GM21737 (cell line): ENCODE measurements around the gene DBN1.
"Not testable (repeated sequence)": the region's sequence is repeated elsewhere in the genome, so short reads cannot be mapped to it uniquely, and the experiment has no call there.

ENCODE experiments used
- ATAC-seq: cut with Tn5 transposase; IDR thresholded peaks from one replicate; pipeline ENCODE4 v1.9.1; 2021; ENCODE audit warnings: mild to moderate bottlenecking, moderate library complexity; ENCODE audit not compliant: unreplicated experiment

DBN1 gene

GRCh38 chr5:177491983-177492746, 18.7 kb upstream of the DBN1 start:
- no peak for ATAC-seq

DNA sequence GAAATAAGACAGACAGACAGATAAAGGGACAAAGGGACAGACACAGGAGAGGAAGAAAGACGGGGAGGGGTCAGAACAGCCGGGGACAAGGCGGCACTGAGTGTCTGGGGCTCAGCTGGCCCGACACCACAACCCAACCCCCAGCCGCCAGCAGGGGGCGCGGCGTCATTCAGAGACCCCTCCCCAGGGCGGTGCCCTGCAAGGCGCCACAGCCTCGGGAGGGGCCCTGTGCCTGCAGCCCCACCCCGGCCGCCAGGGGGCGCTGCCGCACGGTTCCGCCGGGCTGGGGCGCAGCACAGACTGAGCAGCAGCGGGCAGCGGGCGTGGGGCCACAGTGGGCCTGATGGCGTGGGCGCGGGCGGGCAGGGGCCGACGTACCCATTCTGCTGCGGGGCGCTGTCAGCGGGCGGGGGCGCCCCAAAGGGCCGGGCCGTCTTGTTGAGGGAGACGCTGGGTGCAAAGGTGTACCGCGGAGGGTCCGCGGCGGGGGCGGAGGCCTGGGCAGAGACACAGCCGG, 18.1 kb upstream of the DBN1 start:
- ATAC-seq, result no peak

GRCh38 chr5:177490992-177491391, 17.6 kb upstream of the DBN1 start:
- no peak for ATAC-seq

- ATAC-seq, result no peak
These were observed 17.0 kb upstream of the DBN1 start for GRCh38 chr5:177490311-177490991.

- ATAC-seq, result no peak
These were observed 15.8 kb upstream of the DBN1 start for GRCh38 chr5:177489119-177489716.

GRCh38 chr5:177487975-177488374, 14.5 kb upstream of the DBN1 start:
- ATAC-seq, result no peak

DNA sequence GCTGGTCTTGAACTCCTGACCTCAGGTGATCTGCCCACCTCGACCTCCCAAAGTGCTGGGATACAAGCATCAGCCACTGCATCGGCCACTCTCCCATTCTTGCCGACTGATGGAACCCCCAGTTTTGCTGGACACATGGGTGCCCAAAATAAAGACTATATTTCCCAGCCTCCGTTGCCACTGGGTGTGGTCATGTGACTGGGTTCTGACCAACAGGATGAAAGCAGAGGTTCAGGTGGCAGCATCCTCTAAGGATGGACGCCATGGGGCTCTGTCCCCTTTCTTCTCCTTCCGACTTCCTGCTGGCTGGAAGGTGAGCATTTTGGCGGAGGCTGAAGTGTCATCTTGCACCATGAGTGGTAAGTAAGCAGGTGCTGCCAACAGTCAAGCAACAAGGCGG, 13.7 kb upstream of the DBN1 start:
- no peak for ATAC-seq

GRCh38 chr5:177486256-177486655, 12.8 kb upstream of the DBN1 start:
- no peak for ATAC-seq

DNA sequence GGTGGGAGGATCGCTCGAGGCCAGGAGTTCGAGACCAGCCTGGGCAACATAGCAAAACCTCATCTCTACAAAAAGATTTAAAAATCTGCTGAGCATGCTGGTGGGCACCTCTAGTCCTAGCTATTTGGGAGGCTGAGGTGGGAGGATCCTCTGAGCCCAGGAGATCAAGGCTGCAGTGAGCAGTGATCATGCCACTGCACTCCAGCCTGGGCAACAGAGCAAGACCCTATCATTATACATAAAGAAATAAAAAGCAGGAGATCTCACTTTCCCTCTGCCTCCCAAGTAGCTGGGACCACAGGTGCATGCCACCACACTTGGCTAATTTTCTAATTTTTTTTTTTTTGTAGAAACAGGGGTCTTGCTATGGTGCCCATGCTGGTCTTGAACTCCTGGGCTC, 12.3 kb upstream of the DBN1 start:
- ATAC-seq, result not testable (repeated sequence)

GRCh38 chr5:177484902-177485549, 11.6 kb upstream of the DBN1 start:
- ATAC-seq, result no peak

- ATAC-seq, result no peak
These were observed 10.8 kb upstream of the DBN1 start for GRCh38 chr5:177483994-177484901.

DNA sequence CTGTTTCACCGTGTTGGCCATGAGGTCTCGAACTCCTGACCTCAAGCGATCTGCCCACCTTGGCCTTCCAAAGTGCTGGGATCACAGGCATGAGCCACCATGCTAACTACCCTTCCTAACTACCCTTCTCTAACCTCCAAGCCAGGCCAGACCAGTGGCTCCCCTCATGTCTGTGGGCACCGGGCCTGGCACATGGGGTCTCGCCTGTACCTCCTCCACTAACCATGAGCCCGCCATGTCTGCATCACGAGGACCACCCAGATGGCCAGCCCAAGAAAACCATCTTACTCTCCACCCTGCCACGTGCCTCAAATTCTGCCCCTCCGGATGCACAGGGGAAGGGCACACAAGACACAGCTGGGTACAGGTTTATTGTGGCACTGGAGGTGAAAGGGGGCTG, 9.6 kb upstream of the DBN1 start:
- no peak for ATAC-seq

- no peak for ATAC-seq
These were observed 8.9 kb upstream of the DBN1 start for GRCh38 chr5:177482359-177482795.

DNA sequence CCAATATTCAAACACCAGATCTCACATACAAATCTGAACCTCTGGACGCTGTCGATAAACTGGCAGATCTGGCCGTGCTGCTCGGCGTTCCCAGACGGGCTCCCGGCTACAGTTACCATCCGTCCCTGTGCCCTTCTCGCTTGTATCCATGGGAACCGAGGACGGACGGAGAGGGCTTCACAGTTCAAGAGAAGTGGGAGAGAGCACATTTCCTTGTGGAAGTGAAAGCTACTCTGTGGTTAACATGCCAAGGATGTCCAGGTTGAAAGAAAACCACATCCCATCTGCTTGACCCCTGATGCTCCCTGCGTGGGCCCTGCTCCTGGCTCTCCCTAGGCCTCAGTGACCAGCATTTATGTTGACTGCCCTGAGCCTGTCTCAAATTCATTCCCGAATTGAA, 6.3 kb upstream of the DBN1 start:
- ATAC-seq, result no peak

- no peak for ATAC-seq
These were observed 5.5 kb upstream of the DBN1 start for GRCh38 chr5:177478711-177479646.

DNA sequence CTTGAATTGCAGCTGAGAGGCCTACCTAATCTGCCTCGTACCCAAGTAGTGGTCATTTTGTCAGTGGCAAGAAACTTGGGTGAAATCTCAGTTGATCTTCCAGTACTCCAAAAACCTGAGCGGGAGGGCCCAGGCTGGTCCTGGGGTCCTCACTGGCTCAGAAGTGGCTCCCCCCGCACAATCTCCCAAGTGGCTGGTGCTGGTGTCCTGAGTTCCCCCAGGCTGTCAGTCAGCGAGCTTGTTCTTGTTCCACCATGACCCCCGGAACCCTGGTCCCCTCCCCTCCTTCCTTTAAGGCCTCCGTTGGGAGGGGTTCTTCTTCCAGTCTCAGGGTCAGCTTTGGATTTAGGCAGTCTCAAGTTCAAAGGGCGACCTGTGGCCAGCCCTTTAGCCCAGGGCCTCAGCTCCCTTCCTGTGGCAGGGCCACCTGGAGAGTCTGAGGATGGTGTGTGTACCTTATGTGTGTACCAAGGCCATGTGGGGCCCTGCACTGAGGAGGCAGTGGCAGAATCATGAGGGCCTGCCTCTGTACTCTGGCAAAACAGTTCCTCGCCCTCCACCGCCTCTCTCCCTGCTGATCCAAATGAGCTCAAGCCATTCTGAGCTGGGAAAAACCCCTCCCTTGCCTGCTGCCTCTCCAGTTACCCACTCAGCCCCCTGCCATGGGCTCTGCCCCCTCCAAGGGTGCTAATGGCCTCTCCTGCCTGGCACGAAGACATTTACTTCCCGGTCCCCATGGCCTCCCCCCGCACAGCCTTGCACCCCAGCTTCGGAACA, 4.5 kb upstream of the DBN1 start:
- no peak for ATAC-seq

GRCh38 chr5:177476531-177477233, 3.2 kb upstream of the DBN1 start:
- no peak for ATAC-seq
